Subcutaneous adipose tissue (tissue), 4 donors: Measurements from ENCODE around the gene ASPG. TPM values are rescaled to one million over a fixed set of nuclear protein-coding genes. Genes with fewer than 3 reads are reported as not detected.

Experiments
- total RNA-seq, 4 donors: library from RNA; depleted of rRNA; stranded (reverse); fragments of >200 nt; gene quantifications; one replicate each; pipeline ENCODE4 v1.1.0, GENCODE V29; 2016
- TF ChIP-seq, protein P1 (sequence below): fragments of 450-650 bp; IDR thresholded peaks from one replicate; pipeline ENCODE4 v1.5.1; 2016; ENCODE audit warnings: low read depth, mild to moderate bottlenecking, control low read depth, antibody characterized with exemption, moderate library complexity

The ASPG gene
- total RNA-seq, 4 donors from 2014 or later: 1.5 TPM; not detected in 3

DNA sequence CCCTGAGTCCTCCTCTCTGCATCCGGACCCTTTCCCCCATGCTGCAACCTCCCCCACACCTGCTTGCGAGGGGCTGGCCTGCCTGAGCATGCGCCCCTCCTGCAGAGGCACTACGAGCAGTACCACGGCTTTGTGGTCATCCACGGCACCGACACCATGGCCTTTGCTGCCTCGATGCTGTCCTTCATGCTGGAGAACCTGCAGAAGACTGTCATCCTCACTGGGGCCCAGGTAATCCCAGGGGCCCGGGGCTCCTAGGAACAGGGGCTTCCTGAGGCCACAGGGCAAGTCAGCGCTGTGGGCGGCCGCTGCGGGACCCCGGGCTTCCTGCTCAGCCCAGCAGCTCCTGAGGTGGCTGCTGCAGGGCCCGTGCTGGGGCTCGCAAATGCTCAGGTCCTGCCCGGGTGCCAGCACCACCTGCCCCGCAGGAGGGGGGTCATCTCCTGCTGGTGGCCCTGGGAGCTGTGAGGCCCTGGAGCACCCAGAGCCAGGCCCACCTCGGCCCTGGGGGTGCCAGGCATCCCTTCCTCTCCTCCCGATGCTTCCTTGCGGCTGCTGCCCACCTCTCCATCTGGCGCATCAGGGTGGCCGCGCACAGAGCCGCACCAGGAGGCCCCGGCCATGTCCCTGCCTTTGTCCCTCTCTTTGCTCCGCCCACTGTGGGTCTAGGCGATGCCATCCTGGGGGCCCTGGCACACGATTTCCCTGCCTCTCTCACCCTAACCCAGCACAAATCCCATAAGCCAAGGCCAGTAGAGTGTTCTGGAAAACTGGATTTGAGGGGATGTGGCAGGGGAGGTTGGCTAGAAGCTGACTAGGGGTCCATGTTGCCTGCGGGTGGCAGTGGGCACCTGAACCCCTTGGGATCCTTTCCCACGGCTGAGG is 10.2 kb downstream of the ASPG start:
- TF ChIP-seq, protein P1, sequence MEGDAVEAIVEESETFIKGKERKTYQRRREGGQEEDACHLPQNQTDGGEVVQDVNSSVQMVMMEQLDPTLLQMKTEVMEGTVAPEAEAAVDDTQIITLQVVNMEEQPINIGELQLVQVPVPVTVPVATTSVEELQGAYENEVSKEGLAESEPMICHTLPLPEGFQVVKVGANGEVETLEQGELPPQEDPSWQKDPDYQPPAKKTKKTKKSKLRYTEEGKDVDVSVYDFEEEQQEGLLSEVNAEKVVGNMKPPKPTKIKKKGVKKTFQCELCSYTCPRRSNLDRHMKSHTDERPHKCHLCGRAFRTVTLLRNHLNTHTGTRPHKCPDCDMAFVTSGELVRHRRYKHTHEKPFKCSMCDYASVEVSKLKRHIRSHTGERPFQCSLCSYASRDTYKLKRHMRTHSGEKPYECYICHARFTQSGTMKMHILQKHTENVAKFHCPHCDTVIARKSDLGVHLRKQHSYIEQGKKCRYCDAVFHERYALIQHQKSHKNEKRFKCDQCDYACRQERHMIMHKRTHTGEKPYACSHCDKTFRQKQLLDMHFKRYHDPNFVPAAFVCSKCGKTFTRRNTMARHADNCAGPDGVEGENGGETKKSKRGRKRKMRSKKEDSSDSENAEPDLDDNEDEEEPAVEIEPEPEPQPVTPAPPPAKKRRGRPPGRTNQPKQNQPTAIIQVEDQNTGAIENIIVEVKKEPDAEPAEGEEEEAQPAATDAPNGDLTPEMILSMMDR: no peak

DNA sequence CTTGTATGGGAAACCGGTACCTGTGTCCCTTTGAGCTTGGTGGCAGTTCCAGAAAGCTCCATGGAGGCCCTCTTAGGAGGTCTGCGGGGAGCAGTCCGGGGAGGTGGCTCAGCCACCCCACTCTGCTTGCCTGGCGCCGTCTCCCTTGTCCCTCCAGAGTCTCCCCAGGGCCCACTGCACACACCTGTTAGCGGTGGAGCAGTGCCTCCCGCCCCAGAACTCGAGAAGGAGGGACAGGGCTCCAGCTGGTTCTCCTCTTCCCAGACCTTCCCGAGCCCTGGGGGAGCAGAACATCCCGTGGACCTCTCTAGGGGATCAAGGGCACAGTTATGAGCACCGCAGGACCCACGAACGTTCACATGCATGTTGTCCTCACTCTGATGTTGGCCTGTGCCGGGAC is 10.8 kb downstream of the ASPG start:
- TF ChIP-seq, protein P1: no peak

DNA sequence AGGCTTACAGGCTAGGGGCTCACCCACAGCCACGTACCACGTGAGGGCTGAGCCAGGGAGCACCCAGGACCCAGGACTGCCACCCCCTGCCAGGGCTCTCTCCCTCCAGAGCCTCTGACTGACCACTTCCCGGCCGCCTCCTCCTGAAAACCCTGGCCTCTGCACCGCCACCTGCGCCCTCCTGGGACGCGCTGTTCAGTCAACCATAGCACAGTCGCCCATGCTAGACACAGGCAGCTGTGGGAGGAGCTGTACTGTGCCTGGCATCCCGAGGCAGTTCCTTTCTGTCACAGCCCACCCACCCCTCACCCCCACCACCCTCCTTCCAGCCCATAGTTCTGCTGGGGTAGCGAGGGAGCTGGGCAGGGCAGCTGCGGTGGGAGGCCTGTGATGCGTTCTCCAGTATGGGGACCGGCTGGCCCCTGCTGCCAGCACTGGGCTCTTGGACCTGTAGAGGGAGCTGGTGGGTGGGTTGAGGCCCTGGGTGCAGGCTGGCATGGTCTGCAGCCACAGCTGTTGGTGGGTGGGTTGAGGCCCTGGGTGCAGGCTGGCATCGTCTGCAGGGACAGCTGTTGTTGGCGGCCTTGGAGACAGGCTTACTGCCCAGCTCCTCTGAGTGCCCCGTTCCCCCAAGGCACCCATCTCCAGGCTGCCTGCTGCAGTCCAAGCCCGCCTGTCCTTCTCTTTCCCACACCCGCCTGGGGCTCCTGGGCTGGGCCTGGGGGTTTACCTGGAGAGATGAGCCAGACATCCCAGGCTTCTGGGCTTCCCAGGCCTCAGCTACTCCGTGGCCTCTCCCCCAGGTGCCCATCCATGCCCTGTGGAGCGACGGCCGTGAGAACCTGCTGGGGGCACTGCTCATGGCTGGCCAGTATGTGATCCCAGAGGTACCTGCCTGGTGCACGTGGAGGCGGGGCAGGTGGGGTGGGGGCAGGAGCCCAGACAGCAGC is 11.5 kb downstream of the ASPG start:
- TF ChIP-seq, protein P1: no peak

DNA sequence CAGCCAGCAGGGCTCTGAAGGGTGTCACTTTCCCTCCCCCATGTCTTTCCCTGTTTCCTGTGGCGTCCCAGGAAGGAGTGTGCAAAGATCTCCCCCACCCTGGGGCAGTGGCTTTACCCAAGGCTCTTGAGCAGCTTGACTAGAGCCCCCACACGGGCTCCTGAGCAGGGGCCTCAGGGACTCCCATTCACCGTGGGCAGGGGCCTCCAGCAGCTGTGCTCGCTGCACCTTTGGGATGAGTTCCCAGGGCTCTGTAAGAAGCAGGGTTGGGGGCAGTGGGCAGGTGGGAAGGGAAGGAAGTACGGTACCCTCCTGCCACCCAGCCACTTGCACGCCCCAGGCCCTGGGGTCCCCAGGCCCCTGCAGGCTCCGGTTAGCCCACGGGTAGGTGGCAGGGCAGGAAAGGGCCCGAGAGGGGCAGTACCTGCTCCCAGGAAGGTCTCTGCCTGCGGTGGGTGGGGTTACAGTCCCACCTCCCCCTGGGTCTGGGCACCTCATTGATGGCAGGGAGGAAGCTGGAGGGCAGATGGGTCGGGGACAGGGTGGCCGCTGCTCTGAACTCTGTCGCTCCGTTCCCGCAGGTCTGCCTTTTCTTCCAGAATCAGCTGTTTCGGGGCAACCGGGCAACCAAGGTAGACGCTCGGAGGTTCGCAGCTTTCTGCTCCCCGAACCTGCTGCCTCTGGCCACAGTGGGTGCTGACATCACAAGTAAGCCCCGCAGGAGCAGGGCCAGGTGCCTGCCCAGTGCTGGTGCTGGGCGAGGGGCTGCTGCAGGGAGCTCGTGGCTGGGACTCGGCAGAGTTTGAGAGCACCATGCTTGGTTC is 13.0 kb downstream of the ASPG start:
- TF ChIP-seq, protein P1: no peak

DNA sequence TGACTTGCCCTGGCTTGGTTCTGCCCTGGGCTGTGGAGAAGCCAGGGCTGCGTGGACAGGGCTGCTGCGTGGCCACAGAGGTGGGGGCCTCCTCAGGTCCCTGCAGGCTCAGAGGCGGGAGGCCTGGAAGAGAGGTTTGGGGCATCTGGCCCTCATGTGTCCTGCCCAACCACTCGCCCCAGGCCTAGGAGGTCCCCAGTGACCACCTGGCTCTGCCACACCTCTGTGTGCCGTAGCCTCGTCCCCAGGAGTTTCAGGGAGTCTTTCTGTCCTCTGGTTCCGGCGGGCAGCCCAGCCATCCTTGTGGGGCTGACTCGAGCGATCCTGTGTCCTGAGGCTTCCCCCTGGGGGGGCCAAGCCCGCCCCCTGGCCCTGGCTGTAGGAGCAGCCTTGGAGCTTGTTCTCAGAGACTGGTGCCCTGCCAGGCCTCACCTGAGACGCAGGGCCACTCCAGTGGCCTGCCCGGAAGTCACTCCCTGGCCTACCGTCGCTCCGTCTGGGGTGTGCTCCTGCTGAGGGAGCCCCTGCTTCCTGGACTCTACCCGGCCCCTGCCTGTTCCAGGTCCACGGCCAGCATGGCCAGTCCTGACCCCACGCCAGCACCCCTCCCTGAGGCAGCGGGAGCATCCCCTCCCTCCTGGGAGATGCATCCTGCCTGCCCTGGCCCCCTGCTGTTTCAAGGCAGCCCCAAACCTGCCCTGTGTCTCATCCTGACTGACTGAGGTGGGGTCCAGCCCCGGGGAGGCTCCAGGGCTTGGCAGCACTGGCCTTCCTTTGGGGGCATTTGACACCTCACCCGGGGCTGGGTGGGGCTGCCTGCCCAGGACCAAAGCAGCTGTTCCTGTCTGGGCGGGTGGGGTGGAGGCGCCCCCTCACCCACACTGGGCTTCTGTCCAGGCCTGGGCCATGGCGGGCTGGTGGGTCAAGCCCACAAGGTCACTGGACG is 13.9 kb downstream of the ASPG start:
- TF ChIP-seq, protein P1: no peak
